Astrocyte (in vitro differentiated cells and primary cell): ENCODE data around the gene C1orf105. TPM values are rescaled to one million over a fixed set of nuclear protein-coding genes. Genes with fewer than 3 reads are reported as not detected.

Experiments used
- DNase-seq: peaks from one replicate; pipeline ENCODE4 v3.0.0-alpha.2; 2010; ENCODE audit warnings: low read depth
- FAIRE-seq: peaks from 2 replicates; lab custom pipeline; 2011; peaks lifted over from hg19 to GRCh38; lab: Jason Lieb, UNC
- H2AFZ ChIP-seq: 2 replicates; pipeline ENCODE4 v1.6.0; 2012; ENCODE audit warnings: low read depth, low read length, inconsistent platforms
- H3K27ac ChIP-seq: 2 replicates; pipeline ENCODE4 v1.5.1; 2011; ENCODE audit warnings: low read depth, low read length, inconsistent platforms
- H3K27me3 ChIP-seq: 2 replicates; pipeline ENCODE4 v1.6.0; 2011; ENCODE audit warnings: low read length, inconsistent platforms; ENCODE audit not compliant: insufficient read depth
- H3K36me3 ChIP-seq: 2 replicates; pipeline ENCODE4 v1.5.1; 2011; ENCODE audit warnings: low read length, inconsistent platforms; ENCODE audit not compliant: insufficient read depth
- H3K4me1 ChIP-seq: 2 replicates; pipeline ENCODE4 v1.5.1; 2011; ENCODE audit warnings: low read length, inconsistent platforms; ENCODE audit not compliant: insufficient read depth
- H3K4me2 ChIP-seq: 2 replicates; pipeline ENCODE4 v1.6.0; 2012; ENCODE audit warnings: low read length, inconsistent platforms
- H3K4me3 ChIP-seq: 2 replicates; pipeline ENCODE4 v1.5.1; 2011; ENCODE audit warnings: low read depth, mild to moderate bottlenecking, low read length, inconsistent platforms; ENCODE audit not compliant: insufficient read depth
- H3K79me2 ChIP-seq: 2 replicates; pipeline ENCODE4 v1.6.0; 2012; ENCODE audit warnings: mild to moderate bottlenecking, low read length, inconsistent platforms; ENCODE audit not compliant: insufficient read depth
- H3K9ac ChIP-seq: 2 replicates; pipeline ENCODE4 v1.6.0; 2012; ENCODE audit warnings: mild to moderate bottlenecking, low read length, inconsistent platforms
- H3K9me3 ChIP-seq: 2 replicates; pipeline ENCODE4 v1.5.1; 2012; ENCODE audit warnings: low read depth, mild to moderate bottlenecking, low read length, inconsistent platforms; ENCODE audit not compliant: insufficient read depth
- H4K20me1 ChIP-seq: 2 replicates; pipeline ENCODE4 v1.6.0; 2012; ENCODE audit warnings: low read length, inconsistent platforms; ENCODE audit not compliant: insufficient read depth
- H3K27ac Mint-ChIP-seq: one replicate; pipeline ENCODE4 v1.8.0; 2021; ENCODE audit warnings: mild to moderate bottlenecking, mixed read lengths; ENCODE audit not compliant: unreplicated experiment
- H3K27me3 Mint-ChIP-seq: one replicate; pipeline ENCODE4 v1.8.0; 2021; ENCODE audit warnings: low read depth, mixed read lengths; ENCODE audit not compliant: unreplicated experiment
- H3K36me3 Mint-ChIP-seq: one replicate; pipeline ENCODE4 v1.8.0; 2021; ENCODE audit warnings: low read depth, mixed read lengths; ENCODE audit not compliant: unreplicated experiment
- H3K4me1 Mint-ChIP-seq: one replicate; pipeline ENCODE4 v1.8.0; 2021; ENCODE audit warnings: low read depth, mixed read lengths; ENCODE audit not compliant: unreplicated experiment
- H3K4me3 Mint-ChIP-seq: one replicate; pipeline ENCODE4 v1.8.0; 2021; ENCODE audit warnings: mild to moderate bottlenecking, moderate library complexity, mixed read lengths; ENCODE audit not compliant: unreplicated experiment
- H3K9me3 Mint-ChIP-seq: one replicate; pipeline ENCODE4 v1.8.0; 2021; ENCODE audit warnings: mild to moderate bottlenecking, mixed read lengths; ENCODE audit not compliant: unreplicated experiment
- CTCF ChIP-seq: IDR thresholded peaks from 2 replicates; pipeline ENCODE4 v1.5.1; 2011; ENCODE audit warnings: low read depth, mild to moderate bottlenecking, inconsistent platforms, low read length, moderate library complexity; ENCODE audit not compliant: insufficient read depth
- EZH2 ChIP-seq: IDR thresholded peaks from 2 replicates; pipeline ENCODE4 v1.6.1; 2012; ENCODE audit warnings: mild to moderate bottlenecking, low read length, inconsistent platforms; ENCODE audit not compliant: insufficient read depth
- total RNA-seq: library from RNA; stranded (reverse); gene quantifications from 2 replicates; pipeline ENCODE4 v1.2.1, GENCODE V29; 2021

C1orf105 gene
- total RNA-seq, 1 donor from 2014 or later: not detected

GRCh38 chr1:172487550-172487949 is 67.1 kb downstream of the C1orf105 start:
- Mint-ChIP-seq H3K4me3 (no peak overlapping the region), H3K4me1 (peaks cover 9% of the 10 kb centered on the region), H3K27me3 (peaks cover 14% of the 10 kb centered on the region), H3K27ac (no peak overlapping the region), H3K36me3 (no peaks in the 10 kb centered on the region), H3K9me3 (no peaks in the 10 kb centered on the region)
- no peaks in the 10 kb centered on the region for H4K20me1 ChIP-seq
- H3K36me3 ChIP-seq: no peaks in the 10 kb centered on the region
- DNase-seq (no peak), FAIRE-seq (no peak)
- no peak overlapping the region for H3K9ac ChIP-seq
- TF ChIP-seq CTCF (no peak), EZH2 (no peak)
- no peak overlapping the region for H3K4me3 ChIP-seq
- no peak overlapping the region for H3K27ac ChIP-seq
- H3K4me2 ChIP-seq: no peak overlapping the region
- peaks cover 24% of the 10 kb centered on the region for H3K27me3 ChIP-seq
- no peak overlapping the region for H2AFZ ChIP-seq
- H3K4me1 ChIP-seq: no peaks in the 10 kb centered on the region
- H3K9me3 ChIP-seq: no peaks in the 10 kb centered on the region
- no peaks in the 10 kb centered on the region for H3K79me2 ChIP-seq

GRCh38 chr1:172488393-172488792 is 67.9 kb downstream of the C1orf105 start:
- Histone ChIP-seq H3K9me3 (no peaks in the 10 kb centered on the region), H3K9ac (no peak overlapping the region), H3K36me3 (no peaks in the 10 kb centered on the region), H2AFZ (no peak overlapping the region), H3K27ac (no peak overlapping the region), H3K79me2 (no peaks in the 10 kb centered on the region), H3K4me2 (no peak overlapping the region), H4K20me1 (no peaks in the 10 kb centered on the region), H3K27me3 (peaks cover 24% of the 10 kb centered on the region), H3K4me3 (no peak overlapping the region), H3K4me1 (no peaks in the 10 kb centered on the region)
- H3K4me3 Mint-ChIP-seq: no peak overlapping the region
- no peak overlapping the region for H3K27ac Mint-ChIP-seq
- no peak for TF ChIP-seq CTCF
- TF ChIP-seq EZH2: no peak
- FAIRE-seq: no peak
- H3K36me3 Mint-ChIP-seq: no peaks in the 10 kb centered on the region
- peaks cover 17% of the 10 kb centered on the region for H3K27me3 Mint-ChIP-seq
- no peak for DNase-seq
- H3K4me1 Mint-ChIP-seq: peaks cover 7% of the 10 kb centered on the region
- H3K9me3 Mint-ChIP-seq: no peaks in the 10 kb centered on the region

- no peaks in the 10 kb centered on the region for H4K20me1 ChIP-seq
- no peak overlapping the region for H3K4me2 ChIP-seq
- H3K4me1 ChIP-seq: no peaks in the 10 kb centered on the region
- Mint-ChIP-seq H3K9me3 (no peaks in the 10 kb centered on the region), H3K27ac (no peak overlapping the region), H3K27me3 (peaks cover 17% of the 10 kb centered on the region), H3K4me3 (no peak overlapping the region), H3K36me3 (no peaks in the 10 kb centered on the region), H3K4me1 (no peaks in the 10 kb centered on the region)
- H3K9me3 ChIP-seq: no peaks in the 10 kb centered on the region
- no peak overlapping the region for H3K4me3 ChIP-seq
- FAIRE-seq (no peak), DNase-seq (no peak)
- no peaks in the 10 kb centered on the region for H3K36me3 ChIP-seq
- H3K27ac ChIP-seq: no peak overlapping the region
- H2AFZ ChIP-seq: no peak overlapping the region
- no peak overlapping the region for H3K9ac ChIP-seq
- peaks cover 20% of the 10 kb centered on the region for H3K27me3 ChIP-seq
- H3K79me2 ChIP-seq: no peaks in the 10 kb centered on the region
- TF ChIP-seq CTCF: no peak
Measured at GRCh38 chr1:172489847-172490246, 69.4 kb downstream of the C1orf105 start.
